GM23248 (cell line): ENCODE measurements around the gene BTN1A1.

ENCODE experiments used
- EZH2 ChIP-seq: fragments of 200-600 bp; sonication (generic); IDR thresholded peaks from 2 replicates; pipeline ENCODE4 v1.6.1; 2018; ENCODE audit warnings: antibody characterized with exemption, mild to moderate bottlenecking; ENCODE audit not compliant: insufficient read depth, poor library complexity, severe bottlenecking
- EZH2phosphoT487 ChIP-seq: fragments of 200-600 bp; sonication (generic); IDR thresholded peaks from 2 replicates; pipeline ENCODE4 v1.6.1; 2018; ENCODE audit warnings: antibody characterized with exemption, moderate library complexity, mild to moderate bottlenecking, low read depth; ENCODE audit not compliant: insufficient read depth

- TF ChIP-seq EZH2 (no peak), EZH2phosphoT487 (no peak)
Measured at GRCh38 chr6:26552640-26553188, 52.6 kb downstream of the BTN1A1 start.
